Neural crest cell (in vitro differentiated cells): ENCODE data around the gene PIGS. TPM values are rescaled to one million over a fixed set of nuclear protein-coding genes. Genes with fewer than 3 reads are reported as not detected.

ENCODE experiments used
- DNase-seq: peaks from one replicate; pipeline ENCODE4 v3.0.0; 2021; ENCODE audit warnings: low read depth, mixed read lengths, low spot score
- H3K27ac Mint-ChIP-seq: one replicate; pipeline ENCODE4 v1.8.0; 2021; ENCODE audit warnings: mild to moderate bottlenecking, mixed read lengths; ENCODE audit not compliant: unreplicated experiment
- H3K27me3 Mint-ChIP-seq: 2 replicates; pipeline ENCODE4 v1.8.0; 2021; ENCODE audit warnings: low read depth, mild to moderate bottlenecking, mixed read lengths
- H3K36me3 Mint-ChIP-seq: 2 replicates; pipeline ENCODE4 v1.8.0; 2021; ENCODE audit warnings: low read depth, mild to moderate bottlenecking, mixed read lengths
- H3K4me1 Mint-ChIP-seq: 2 replicates; pipeline ENCODE4 v1.8.0; 2021; ENCODE audit warnings: mixed read lengths
- H3K4me3 Mint-ChIP-seq: one replicate; pipeline ENCODE4 v1.8.0; 2021; ENCODE audit warnings: mild to moderate bottlenecking, mixed read lengths
- H3K9me3 Mint-ChIP-seq: 2 replicates; pipeline ENCODE4 v1.8.0; 2021; ENCODE audit warnings: mixed read lengths
- total RNA-seq: library from RNA; stranded (reverse); gene quantifications from 2 replicates; pipeline ENCODE4 v1.2.1, GENCODE V29; 2021
- TF ChIP-seq, protein P1 (sequence below): fragments of 200-600 bp; sonication (generic); conservative IDR thresholded peaks from 2 replicates; pipeline ENCODE4 v1.5.0; 2021; ENCODE audit warnings: antibody characterized with exemption, mild to moderate bottlenecking

PIGS gene
- total RNA-seq, 1 donor from 2014 or later, result 63.5 TPM

DNA sequence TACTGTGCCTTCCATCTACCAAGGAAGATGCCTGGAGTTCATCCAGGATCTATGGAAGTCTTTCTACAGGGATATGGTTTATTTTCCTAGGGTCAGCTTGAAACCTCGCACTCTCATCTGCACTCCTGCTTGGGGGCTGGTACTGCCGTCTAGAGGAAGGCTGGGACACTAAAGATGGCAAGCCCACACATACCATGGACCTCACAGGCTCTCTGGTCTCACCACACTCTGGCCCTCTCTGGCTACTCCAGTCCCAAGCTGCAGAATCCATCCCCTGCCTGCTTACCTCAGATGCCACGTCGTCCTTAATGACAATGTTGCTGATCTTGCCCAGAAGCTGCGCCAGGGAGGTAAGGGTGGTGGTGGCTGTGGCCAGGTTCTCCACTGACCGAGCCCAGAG is 16.8 kb downstream of the PIGS start:
- Mint-ChIP-seq H3K27ac (no peak overlapping the region), H3K9me3 (no peaks in the 10 kb centered on the region), H3K36me3 (peaks cover 12% of the 10 kb centered on the region), H3K4me3 (peak overlapping the region; percentile 22), H3K4me1 (peaks cover 27% of the 10 kb centered on the region), H3K27me3 (no peaks in the 10 kb centered on the region)
- TF ChIP-seq, protein P1, sequence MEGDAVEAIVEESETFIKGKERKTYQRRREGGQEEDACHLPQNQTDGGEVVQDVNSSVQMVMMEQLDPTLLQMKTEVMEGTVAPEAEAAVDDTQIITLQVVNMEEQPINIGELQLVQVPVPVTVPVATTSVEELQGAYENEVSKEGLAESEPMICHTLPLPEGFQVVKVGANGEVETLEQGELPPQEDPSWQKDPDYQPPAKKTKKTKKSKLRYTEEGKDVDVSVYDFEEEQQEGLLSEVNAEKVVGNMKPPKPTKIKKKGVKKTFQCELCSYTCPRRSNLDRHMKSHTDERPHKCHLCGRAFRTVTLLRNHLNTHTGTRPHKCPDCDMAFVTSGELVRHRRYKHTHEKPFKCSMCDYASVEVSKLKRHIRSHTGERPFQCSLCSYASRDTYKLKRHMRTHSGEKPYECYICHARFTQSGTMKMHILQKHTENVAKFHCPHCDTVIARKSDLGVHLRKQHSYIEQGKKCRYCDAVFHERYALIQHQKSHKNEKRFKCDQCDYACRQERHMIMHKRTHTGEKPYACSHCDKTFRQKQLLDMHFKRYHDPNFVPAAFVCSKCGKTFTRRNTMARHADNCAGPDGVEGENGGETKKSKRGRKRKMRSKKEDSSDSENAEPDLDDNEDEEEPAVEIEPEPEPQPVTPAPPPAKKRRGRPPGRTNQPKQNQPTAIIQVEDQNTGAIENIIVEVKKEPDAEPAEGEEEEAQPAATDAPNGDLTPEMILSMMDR, result no peak
- no peak for DNase-seq

DNA sequence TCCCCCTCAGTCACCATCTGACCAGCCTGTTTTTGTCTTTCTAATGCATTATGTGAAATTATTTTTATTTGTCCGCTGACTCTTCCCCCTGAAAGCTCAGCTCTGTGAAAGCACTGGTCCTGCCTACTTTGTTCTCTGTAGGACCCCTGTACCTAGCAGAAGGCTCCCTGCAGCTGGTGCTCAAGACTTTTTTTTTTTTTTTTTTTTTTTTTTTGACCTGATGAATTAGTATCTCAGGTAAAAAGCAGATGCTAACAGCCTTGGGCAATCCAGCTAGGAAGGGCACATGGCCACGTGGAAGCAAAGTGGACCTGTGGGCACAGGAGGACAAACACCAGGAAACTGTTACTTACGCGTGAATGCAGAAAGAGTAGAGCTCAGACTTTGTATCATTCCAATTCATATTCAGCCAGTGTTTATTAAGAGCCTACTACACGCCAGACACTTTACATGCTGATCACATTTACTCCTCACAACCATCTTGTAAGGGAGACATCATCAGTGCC is 18.3 kb downstream of the PIGS start:
- Mint-ChIP-seq H3K27ac (no peak overlapping the region), H3K4me1 (peaks cover 30% of the 10 kb centered on the region)

DNA sequence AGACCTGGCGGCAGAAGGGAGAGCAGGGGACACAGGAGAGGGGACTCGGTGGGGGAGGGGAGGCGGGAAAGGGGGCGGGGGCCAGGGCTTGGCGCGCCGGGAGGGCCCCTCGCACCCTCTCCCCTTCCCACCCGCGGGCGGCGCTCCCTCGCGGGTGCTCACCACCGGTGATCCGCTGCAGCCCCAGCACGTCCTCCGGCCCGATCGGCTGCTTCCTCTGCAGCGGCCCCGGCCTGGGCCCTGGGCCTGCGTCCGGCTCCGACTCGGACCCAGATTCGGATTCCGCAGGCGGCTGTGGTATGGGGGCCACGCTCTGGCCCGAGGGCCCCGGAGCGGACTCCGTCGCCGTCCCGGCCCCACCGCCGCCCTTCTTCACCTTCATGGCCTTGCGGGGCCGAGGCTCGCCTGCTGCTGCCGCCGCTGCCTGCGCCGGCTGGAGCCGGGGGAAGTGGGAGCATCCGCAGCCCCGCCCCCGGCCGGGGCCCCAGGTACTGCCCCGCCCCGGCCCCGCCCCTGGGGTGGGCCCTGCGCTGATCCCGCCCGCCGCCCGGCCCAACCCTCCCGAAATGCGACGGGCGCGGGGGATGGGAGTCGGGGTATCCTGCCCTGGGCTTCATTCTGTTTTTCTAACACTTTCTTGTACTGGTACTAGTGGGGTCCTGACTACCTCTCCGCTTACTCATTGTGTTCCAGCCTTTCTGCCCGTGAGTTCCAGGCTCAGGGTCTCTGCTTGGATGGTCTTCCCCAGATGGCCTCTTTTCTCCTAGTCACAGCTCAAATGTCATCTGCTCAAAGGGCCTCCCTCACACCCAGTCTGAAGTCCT is 18.9 kb downstream of the PIGS start, which contains the start of gene UNC119:
Gene UNC119, minus strand, starts transcription at position 449 of the 824 bp plus-strand sequence. Its CDS starts 67 bp downstream, at position 382.
- Mint-ChIP-seq H3K36me3 (peaks cover 12% of the 10 kb centered on the region), H3K27ac (no peak within 1 kb of the TSS), H3K27me3 (no peaks in the 10 kb centered on the region), H3K4me1 (peaks cover 31% of the 10 kb centered on the region), H3K4me3 (peak within 1 kb of the TSS; percentile 91), H3K9me3 (no peaks in the 10 kb centered on the region)
- TF ChIP-seq, protein P1, result no peak
- peak; percentile 65 for DNase-seq

More for the DNA sequence above, 18.3 kb downstream of the PIGS start:
- peaks cover 12% of the 10 kb centered on the region for H3K36me3 Mint-ChIP-seq
- H3K27me3 Mint-ChIP-seq, result no peaks in the 10 kb centered on the region
- no peaks in the 10 kb centered on the region for H3K9me3 Mint-ChIP-seq
- no peak for DNase-seq
- TF ChIP-seq, protein P1, result no peak
- H3K4me3 Mint-ChIP-seq, result peak overlapping the region; percentile 91

DNA sequence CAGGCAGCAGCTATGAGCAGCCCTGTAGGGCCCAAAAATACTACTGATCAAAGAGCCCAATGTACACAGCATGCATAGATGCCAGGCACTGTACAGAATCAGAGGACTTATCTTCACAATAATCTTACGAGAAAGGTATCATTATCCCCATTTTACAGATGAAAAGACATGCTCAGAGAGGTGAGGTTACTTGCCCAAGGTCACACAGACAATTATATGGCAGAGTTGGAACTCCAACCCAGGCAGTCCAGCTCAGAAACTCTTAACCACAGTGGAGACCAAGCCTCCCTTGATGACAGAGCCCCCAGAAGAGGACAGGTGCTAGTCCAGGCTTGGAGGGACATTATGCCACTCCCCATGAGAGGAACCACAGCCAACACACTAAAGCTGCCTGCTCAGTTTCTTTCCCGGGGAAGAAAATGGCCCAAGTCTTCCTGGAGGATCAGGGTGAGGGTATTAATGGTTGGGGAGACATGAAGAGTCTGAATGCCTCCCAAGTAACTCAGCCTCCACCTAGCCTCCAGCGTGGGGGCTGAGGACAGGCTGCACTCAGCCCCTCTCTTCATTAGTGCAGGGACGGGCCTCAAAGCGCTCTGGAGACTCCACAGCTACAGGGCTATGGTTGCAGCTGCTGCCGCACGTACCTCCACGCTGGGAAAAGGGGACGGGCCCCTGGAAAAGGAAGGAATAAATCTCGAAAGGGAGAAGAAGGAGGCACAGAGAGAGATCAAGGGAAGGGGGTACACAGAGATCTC is 19.7 kb downstream of the PIGS start:
- no peak for DNase-seq
- peak overlapping the region; percentile 90 for H3K4me3 Mint-ChIP-seq
- no peak overlapping the region for H3K27ac Mint-ChIP-seq
- no peaks in the 10 kb centered on the region for H3K9me3 Mint-ChIP-seq
- H3K4me1 Mint-ChIP-seq, result peaks cover 31% of the 10 kb centered on the region
- TF ChIP-seq, protein P1, result no peak
- H3K36me3 Mint-ChIP-seq, result peaks cover 12% of the 10 kb centered on the region
- H3K27me3 Mint-ChIP-seq, result no peaks in the 10 kb centered on the region

DNA sequence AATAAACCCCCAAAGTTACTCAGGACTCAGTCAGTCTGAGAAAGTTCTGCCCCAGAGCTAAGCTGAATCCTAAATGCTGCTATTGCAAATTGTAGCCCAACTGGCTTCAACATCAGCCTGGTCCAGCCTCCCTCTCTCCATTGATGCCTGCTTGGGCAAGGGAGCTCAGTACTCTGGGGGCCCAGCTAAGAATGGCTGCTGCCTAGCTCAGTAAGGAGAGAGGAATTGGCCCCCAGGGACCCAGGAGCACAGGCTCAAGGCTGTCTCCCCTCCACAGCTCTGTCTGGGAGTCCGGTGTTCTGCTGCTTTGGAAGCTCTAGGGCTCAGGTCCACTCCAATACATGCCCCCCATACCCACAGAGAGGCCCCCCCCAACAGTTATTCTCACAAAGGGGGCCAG is 20.5 kb downstream of the PIGS start:
- TF ChIP-seq, protein P1, result no peak
- Mint-ChIP-seq H3K4me3 (peak overlapping the region; percentile 90), H3K27ac (no peak overlapping the region), H3K27me3 (no peaks in the 10 kb centered on the region), H3K9me3 (no peaks in the 10 kb centered on the region), H3K4me1 (peaks cover 31% of the 10 kb centered on the region), H3K36me3 (peaks cover 9% of the 10 kb centered on the region)
- no peak for DNase-seq
